Hepatocyte (in vitro differentiated cells): ENCODE results near the gene TTBK1.

Experiments used
- EZH2 ChIP-seq: fragments of 200-600 bp; sonication (generic); IDR thresholded peaks from 2 replicates; pipeline ENCODE4 v1.6.1; 2016; ENCODE audit warnings: antibody characterized with exemption, mild to moderate bottlenecking, borderline replicate concordance
- EZH2phosphoT487 ChIP-seq: fragments of 200-600 bp; sonication (generic); IDR thresholded peaks from one replicate; pipeline ENCODE4 v1.6.1; 2018; ENCODE audit warnings: antibody characterized with exemption, mild to moderate bottlenecking, low read depth, moderate library complexity; ENCODE audit not compliant: unreplicated experiment, severe bottlenecking
- TF ChIP-seq, protein P1 (sequence below): fragments of 200-600 bp; sonication (generic); IDR thresholded peaks from 2 replicates; pipeline ENCODE4 v1.5.1; 2016; ENCODE audit warnings: antibody characterized with exemption, mild to moderate bottlenecking; ENCODE audit not compliant: poor library complexity

DNA sequence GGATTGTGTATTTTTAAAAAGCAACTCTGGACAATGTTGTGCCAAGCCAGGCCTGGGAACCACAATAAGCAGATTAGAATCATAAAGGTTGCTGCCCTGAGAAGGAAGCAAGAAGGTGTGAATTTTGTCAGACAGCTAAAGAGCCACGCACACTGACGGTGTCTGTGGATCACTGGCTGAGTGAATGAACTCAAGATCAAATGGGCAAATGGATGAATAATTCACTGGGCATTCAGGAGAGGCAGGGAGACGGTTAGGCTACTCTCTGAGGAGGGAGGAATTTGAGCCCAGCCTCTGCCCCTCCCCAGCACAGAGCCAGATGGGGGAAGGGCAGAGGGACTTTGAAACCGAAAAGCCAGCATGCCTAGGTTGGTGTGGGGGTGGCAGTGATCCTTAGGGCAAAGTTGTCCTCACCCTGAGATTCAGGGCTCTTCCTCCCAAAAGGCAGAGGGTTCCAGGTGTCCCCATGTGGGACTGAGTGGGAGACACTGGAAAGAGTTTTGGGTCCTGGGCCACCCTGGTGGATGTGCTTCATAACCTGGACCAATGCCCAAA is 35.3 kb downstream of the TTBK1 start:
- TF ChIP-seq, protein P1, sequence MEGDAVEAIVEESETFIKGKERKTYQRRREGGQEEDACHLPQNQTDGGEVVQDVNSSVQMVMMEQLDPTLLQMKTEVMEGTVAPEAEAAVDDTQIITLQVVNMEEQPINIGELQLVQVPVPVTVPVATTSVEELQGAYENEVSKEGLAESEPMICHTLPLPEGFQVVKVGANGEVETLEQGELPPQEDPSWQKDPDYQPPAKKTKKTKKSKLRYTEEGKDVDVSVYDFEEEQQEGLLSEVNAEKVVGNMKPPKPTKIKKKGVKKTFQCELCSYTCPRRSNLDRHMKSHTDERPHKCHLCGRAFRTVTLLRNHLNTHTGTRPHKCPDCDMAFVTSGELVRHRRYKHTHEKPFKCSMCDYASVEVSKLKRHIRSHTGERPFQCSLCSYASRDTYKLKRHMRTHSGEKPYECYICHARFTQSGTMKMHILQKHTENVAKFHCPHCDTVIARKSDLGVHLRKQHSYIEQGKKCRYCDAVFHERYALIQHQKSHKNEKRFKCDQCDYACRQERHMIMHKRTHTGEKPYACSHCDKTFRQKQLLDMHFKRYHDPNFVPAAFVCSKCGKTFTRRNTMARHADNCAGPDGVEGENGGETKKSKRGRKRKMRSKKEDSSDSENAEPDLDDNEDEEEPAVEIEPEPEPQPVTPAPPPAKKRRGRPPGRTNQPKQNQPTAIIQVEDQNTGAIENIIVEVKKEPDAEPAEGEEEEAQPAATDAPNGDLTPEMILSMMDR, result no peak
- TF ChIP-seq EZH2, result no peak
- TF ChIP-seq EZH2phosphoT487, result no peak
